ENCODE data around the gene CDH16.
"Not testable (repeated sequence)": the region's sequence is repeated elsewhere in the genome, so short reads cannot be mapped to it uniquely, and the experiment has no call there.

CDH16 gene

GRCh38 chr16:66891797-66892196 lies 26.9 kb downstream of the CDH16 start:
- DNase-seq: no peak

DNA sequence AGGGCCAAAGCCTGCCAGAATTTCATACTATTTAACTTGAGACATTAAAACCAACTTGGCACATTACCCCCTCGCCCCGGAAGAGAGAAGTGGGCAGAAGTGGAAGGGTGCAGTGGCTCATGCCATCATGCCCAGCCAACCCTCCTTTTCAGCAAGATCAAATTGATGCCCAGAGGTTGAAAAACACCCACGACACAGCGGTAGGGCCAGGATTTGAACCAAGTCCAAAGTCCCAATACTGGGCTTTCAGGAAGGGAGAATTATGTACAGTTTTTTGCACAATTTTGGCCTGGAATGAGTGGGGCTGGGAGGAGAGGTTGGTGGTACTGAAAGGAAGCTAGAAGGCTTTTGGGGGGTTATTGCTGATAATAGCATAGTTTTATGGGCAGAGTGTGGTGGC lies 27.3 kb downstream of the CDH16 start:
- DNase-seq: no peak

DNA sequence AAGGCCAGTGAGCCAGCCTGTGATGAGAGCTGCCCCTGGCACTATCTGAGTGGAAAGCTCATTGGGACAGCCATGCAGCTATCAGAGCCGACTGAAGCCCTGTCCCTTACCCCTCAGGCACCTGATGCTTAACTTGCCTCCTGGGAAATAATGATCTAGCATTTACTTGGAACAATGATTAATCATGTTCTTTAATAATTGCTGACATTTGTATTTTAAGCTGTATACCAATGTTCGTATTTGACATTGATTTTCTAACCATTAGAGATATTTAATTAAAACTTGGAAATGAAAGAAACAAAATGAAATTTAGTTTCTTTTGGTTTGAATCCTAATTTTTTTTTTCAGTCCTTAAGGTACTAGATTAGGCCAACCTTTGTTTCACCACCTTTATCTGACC lies 27.9 kb downstream of the CDH16 start:
- DNase-seq: no peak

DNA sequence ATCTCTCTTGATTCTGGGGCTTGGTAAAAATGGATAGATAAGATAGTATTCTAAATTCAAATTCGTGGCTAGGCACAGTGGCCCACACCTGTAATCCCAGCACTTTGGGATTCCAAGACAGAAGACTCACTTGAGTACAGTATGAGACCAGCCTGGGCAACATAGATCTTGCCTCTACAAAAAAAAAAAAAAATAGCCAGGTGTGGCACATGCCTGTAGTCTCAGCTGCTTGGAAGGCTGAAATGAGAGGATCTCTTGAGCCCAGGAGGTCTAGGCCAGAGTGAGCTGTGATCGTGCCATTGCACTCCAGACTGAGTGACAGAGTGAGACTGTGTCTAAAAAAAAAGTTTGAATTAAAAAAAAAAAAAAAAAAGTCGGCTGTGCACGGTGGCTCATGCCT lies 29.1 kb downstream of the CDH16 start:
- no peak for DNase-seq

DNA sequence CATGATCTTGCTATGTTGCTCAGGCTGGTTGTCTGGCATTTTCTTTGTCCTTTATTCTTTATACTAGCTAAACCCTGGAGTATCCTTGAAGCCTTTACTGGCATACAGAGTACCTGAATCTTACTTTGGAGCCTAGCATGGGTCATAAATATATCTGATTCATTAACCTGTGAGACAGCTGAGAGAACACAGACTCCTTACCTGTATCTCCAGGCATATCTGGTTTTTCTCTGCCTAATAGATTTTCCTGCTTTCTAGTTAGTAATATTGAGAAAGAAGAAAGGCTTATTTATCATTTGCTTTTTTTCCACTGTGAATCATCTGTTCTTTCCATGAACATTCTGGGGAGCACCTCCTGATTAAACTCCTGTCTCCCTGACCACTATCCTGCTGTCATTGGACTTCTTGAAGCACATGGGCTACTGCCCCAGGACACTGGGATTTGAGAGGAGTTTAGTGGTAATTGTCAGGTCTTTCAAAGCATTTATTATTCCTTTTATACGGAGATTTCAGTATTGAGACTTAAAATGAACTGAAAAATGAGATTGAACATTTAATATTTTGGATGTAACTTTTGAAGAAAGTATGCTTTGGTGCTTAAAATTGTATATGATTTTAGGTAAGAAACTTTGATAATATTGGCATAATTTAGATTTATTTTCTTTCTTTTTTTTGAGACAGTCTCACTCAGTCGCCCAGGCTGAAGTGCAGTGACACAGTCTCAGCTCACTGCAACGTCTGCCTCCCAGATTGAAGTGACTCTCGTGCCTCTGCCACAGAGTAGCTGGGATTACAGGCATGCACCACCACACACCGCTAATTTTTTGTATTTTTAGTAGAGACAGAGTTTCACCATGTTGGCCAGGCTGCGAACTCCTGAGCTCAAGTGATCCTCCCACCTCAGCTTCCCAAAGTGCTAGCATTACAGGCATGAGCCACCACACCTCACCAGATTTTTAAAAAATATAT lies 29.8 kb downstream of the CDH16 start:
- no peak for DNase-seq

- DNase-seq: no peak
These were observed 31.8 kb downstream of the CDH16 start for GRCh38 chr16:66886914-66887313.

DNA sequence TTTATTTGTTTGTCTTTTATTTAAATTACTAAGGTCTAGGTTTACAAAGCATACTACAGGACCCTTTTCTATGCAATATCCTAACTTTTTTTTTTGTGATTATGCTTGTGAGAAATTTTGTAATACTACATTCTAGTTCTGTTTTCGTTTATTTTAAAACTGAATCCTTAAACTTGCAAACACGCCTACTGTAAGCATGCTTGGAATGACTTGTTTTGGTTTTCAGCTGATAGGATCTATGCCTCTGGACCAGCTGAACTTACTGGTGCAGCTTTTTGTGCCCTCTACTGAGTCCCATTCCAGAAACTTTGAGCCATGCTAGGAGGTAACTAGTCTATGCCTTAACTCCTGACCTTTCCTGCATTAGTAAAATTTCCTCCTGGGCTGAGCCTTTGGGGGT lies 32.4 kb downstream of the CDH16 start:
- DNase-seq: no peak

- no peak for DNase-seq
These were observed 33.2 kb downstream of the CDH16 start for GRCh38 chr16:66885491-66885890.

- DNase-seq: no peak
These were observed 36.0 kb downstream of the CDH16 start for GRCh38 chr16:66882702-66883101.

DNA sequence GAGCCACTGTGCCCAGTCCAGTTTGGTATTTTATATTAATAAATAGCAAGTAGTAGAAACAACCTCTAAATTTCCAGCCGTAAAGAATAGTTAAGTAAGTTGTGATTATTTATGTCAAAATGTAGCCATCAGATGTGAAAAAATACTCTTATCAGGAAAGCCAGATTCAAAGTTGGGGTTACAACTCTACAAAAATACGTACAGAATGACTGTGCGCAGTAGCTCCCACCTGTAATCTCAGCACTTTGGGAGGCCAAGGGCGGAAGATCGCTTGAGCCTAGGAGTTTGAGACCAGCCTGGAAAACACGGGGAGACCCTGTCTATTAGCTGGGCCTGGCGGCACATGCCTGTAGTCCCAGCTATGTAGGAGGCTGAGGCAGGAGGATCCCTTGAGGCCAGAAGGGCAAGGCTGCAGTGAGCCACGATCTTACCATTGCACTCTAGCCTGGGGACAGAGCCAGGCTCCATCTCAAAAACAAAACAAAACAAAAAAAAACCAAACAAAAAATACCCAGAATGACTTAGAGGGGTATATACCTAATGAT lies 36.6 kb downstream of the CDH16 start:
- no peak for DNase-seq

DNA sequence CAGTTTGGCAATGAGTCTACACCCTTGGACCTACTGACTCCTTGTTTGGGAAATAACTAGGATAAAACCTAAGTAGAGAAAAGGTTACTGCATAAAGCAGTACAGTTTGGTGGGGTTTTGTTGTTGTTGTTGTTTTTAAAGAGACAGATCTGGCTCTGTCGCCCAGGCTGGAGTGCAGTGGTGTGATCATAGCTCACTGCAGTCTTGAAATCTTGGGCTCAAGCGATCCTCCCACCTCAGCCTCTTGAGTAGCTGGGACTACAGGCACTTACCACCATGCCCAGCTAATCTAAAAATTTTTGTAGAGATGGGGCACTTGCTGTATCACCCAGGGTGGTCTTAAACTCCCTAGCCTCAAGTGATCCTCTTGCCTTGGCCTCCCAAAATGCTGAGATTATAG lies 37.1 kb downstream of the CDH16 start:
- no peak for DNase-seq

DNA sequence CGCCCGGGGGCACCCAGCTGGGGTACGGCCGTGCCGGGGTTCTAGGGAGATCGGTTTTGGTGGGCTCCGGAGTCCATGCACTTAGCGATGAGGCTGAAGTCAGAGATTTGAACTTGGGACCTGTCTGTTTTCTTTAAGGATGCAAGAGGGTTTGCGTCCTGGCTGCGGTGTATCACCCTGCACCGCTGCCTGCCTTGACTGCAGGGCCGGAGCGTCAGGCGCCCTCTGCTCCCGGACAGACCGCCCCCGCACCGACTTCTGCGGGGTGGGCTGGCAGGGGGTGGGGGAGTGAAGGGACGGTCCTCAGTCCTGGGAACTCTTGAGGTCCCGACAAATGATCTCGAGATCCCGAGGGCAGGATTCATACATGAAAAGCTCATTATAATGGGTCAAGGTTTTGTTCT lies 37.7 kb downstream of the CDH16 start:
- no peak for DNase-seq

DNA sequence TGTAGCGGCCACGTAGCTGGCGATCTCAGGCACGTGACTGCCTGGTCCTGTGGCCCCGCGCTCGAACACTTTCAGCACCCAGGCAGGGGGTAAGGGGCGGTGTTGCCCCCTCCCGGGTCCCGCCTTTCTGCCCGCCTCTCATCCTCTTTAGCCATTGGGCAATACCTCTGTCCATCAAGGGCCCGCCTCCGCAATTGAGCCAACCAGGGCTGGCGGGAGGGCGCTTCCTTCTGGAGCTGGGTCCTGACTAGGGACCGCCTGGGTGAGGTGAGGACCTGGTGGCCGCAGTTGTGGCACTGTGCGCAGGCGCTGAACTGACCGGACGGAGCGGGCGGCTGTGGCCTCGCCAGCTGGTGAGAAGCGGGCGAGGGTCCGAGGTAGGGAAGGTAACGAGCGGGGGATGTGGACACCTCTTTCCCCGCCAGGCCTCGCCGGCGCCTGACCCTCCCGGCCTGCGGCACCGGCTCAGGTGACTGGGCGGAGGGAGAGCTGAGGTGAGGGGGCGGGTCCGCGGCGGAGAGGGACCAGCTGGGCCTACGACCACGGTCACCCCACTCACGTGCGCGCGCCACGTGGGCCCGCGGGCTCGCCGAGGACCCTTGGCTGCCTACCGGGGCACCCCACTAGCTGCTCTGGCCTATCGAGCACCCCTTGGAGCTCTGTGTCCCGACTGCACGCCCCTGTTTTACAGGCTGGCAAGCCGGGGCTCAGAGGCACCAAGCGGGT lies 38.2 kb downstream of the CDH16 start, which contains the start of gene PDP2:
PDP2 (plus strand) TSS at position 228 of the 726 bp plus-strand sequence. CDS start 3,770 bp downstream, outside the sequence.
- peak; percentile 88 for DNase-seq

DNA sequence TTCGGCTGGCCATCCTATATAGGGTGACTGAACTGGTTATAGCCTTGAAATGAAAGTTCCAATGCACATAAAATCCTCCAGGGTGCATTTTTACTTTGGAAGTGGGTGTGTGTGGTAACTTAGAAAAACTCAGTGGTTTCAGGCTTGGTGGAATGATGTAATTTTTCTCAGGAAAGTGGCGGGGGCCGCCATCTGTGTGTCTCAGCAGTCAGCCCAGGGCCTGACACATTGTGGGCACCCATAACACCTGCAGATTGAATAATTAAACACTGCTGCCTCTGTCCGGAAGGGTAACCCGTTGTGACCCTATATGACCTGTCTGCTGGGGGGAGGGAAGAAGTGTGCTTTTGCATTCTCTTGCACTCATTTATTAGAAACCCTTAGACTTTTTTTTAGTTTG lies 40.6 kb downstream of the CDH16 start:
- no peak for DNase-seq

GRCh38 chr16:66874079-66874775 lies 44.5 kb downstream of the CDH16 start:
- no peak for DNase-seq

- DNase-seq: no peak
These were observed 45.0 kb downstream of the CDH16 start for GRCh38 chr16:66873685-66874055.

- peak; percentile 56 for DNase-seq
These were observed 45.6 kb downstream of the CDH16 start for GRCh38 chr16:66872943-66873684.

DNA sequence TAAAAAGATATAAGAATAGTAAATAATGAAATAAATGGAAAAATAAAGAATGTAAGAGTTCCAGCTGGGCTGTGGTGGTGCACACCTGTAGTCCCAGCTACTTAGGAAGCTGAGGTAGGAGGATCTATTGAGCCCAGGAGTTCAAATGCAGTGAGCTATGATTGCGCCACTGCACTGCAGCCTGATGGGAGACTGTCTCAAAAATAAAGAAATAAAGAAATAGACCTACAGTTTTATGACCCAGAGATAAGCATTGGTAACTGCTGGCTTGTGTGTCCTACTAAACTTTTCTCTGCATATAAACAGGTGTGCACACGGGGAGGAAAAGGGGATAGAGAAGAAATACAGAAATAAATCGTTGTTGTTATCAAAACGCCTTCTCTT lies 46.1 kb downstream of the CDH16 start:
- no peak for DNase-seq

- DNase-seq: no peak
These were observed 46.8 kb downstream of the CDH16 start for GRCh38 chr16:66871840-66872239.

- DNase-seq: not testable (repeated sequence)
These were observed 47.3 kb downstream of the CDH16 start for GRCh38 chr16:66871363-66871762.

DNA sequence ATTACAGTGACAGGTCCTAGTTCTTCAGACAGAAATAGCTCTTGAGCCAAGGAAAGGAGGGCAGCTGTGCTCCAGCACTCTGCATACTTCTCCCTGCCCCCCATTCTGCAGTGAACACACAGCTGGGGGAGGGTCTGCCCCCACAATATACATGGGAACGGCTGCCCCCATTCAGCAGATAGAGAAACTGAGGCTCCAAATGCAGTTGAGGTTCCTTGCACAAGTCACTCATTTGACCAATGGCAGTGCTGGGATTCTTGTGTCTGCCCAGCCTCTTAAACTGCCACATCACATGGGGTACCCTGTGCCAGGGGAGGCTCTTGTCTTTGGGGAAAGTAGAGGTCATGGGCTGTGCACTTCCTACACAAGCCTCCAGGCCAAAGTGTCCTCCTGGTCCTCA lies 49.3 kb downstream of the CDH16 start:
- DNase-seq: no peak

- DNase-seq: no peak
These were observed 55.0 kb downstream of the CDH16 start for GRCh38 chr16:66863707-66864106.
